ENCODE measurements around the gene BEND5.

- TF ChIP-seq CTCF (IDR thresholded peaks at IDR 0.05) (no peak), POLR2A (IDR thresholded peaks at IDR 0.05) (no peak)
Measured at GRCh38 chr1:48720929-48721328, 55.8 kb downstream of the BEND5 start.

All from ovary (tissue), 3 donors.